ENCODE data around the gene CEACAM19.
"Not testable (repeated sequence)": the region's sequence is repeated elsewhere in the genome, so short reads cannot be mapped to it uniquely, and the experiment has no call there.

The CEACAM19 gene

DNA sequence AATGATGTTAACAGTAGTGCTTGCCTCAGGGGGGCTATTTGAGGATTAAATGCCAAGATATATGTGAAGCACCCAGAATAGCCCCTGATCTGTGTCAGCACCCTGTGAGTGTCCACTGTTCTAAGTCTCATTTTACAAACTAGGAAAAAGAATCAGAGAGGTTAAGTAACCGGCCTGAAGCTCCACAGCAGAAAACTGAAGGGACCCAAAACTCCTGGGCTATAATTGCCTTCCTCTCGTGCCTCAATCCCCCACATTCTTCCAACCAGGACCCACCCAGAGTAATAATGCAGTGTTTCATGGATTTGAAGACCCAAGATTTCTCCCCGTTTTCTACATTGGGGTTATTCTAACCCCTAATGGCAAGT, 25.2 kb upstream of the CEACAM19 start:
- no peak for DNase-seq

DNA sequence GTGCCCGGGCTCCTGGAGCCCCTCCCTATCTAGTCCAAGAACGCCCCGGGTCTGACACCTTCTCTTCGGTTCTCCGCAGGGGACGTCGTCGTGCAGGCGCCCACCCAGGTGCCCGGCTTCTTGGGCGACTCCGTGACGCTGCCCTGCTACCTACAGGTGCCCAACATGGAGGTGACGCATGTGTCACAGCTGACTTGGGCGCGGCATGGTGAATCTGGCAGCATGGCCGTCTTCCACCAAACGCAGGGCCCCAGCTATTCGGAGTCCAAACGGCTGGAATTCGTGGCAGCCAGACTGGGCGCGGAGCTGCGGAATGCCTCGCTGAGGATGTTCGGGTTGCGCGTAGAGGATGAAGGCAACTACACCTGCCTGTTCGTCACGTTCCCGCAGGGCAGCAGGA, 24.1 kb upstream of the CEACAM19 start:
- DNase-seq, result no peak

DNA sequence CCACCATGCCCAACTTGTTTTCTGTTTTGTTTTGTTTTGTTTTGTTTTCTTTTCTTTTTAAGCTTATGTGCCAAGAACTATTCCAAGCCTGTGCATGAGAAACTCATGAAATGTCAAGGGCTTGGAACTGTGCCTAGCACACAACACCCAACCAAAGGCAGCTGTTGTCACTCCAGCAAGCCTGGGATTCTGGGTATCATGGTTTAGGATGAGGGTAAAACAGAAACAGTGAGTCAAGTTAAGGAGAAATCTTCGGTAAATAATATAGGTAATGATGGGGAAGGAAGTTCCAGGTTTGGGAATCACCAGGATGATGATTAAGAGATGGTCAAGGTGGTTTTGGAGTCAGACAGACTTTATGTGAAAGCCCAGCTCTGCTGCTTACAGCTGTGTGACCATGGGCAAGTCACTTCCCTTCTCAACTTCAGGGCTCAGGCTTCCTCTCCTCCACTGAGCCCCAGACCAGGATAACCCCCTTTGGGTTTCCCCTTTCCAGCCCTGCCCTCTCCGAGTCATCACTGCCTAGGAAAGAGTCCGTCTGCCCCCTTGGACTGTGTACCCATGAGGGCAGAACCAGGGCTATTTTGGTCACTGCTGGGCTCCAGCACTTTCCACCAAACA, 22.5 kb upstream of the CEACAM19 start:
- peak; percentile 41 for DNase-seq

DNA sequence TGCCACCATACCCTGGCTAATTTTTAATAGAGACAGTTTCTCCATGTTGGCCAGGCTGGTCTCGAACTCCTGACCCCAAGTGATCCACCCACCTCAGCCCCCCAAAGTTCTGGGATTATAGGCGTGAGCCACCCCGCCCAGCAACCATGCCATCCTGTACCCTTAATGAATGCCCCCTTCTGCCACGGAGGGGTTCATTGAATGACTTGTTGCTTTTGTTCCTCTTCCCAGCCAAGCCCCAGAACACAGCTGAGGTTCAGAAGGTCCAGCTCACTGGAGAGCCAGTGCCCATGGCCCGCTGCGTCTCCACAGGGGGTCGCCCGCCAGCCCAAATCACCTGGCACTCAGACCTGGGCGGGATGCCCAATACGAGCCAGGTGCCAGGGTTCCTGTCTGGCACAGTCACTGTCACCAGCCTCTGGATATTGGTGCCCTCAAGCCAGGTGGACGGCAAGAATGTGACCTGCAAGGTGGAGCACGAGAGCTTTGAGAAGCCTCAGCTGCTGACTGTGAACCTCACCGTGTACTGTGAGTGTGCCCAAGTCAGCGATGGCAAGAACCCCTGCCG, 21.6 kb upstream of the CEACAM19 start:
- no peak for DNase-seq

DNA sequence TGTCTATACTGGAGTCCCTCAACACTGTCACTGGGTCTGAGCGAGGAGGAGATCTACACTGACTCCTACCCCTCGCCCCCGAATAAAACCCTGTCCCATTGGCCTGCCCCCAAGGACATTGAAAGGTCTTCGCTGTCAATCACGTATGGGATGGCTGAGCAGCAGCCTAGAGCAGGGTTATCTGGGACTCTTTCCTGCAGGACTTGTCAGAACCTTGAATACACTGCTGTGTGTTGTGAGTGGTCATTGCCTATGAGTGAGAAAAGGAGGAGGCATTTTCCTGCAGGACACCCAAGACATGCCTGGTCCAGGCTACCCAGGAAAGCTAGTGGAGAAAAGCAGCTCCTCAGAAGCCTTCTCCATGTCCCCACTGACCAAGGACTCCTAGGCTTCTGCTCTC, 17.9 kb upstream of the CEACAM19 start:
- no peak for DNase-seq

DNA sequence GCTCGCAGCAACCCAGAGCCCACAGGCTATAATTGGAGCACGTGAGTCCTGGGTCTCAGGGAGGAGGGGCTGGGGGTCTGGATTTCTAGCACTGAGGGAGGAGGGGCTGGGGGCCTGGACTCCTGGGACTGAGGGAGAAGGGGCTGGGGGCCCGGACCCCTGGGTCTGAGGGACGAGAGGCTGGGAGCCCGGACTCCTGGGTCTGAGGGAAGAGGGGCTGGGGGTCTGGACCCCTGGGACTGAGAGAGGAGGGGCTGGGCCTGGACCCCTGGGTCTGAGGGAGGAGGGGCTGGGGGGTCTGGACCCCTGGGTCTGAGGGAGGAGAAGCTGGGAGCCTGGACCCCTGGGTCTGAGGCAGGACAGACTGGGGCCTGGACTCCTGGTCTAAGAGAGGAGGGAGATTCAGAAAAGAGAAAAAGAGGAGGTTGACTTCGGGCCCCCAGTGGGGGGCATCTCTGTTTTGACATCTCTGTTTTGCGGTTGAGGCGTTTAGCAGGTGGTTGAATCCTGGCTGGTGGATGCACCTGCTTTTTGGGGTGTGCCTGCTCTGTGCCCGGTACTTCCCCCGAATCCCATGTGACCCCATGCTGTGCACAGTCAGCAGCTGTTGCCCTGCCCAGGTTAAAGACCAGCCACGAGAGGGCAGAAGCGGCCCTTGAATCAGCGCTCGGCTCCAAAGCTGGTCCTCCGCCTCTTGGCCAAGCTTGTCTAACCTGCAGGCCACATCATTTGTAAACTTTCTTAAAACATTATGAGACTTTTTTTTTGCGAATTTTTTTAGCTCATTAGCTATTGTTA, 17.1 kb upstream of the CEACAM19 start:
- peak; percentile 50 for DNase-seq

DNA sequence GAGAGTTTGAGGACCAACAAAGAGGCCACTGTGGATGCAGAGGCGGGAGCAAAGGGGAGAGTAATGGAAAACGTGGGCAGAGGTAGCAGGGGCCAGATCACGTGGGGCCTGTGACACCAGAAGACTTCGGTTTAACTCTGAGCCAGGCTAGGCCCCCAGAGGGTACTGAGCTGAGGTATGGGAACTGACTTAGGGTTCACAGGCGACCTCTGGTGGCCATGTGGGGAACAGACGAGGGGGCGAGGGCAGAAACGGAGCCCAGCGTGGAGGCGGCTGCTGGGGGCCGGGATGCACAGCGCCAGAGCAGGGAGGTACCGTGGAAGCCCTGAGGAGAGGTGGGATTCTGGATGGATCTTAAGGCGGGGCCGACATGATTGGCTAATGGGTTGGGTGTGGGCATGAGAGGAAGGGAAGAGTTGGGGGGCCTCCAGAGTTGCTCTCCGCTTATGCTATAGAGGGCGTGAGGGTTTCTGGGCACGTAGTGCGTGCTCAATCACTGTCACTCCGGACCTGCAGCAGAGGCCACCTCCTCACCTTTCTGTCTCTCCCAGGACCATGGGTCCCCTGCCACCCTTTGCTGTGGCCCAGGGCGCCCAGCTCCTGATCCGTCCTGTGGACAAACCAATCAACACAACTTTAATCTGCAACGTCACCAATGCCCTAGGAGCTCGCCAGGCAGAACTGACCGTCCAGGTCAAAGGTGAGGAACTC, 13.9 kb upstream of the CEACAM19 start:
- DNase-seq, result peak; percentile 78

DNA sequence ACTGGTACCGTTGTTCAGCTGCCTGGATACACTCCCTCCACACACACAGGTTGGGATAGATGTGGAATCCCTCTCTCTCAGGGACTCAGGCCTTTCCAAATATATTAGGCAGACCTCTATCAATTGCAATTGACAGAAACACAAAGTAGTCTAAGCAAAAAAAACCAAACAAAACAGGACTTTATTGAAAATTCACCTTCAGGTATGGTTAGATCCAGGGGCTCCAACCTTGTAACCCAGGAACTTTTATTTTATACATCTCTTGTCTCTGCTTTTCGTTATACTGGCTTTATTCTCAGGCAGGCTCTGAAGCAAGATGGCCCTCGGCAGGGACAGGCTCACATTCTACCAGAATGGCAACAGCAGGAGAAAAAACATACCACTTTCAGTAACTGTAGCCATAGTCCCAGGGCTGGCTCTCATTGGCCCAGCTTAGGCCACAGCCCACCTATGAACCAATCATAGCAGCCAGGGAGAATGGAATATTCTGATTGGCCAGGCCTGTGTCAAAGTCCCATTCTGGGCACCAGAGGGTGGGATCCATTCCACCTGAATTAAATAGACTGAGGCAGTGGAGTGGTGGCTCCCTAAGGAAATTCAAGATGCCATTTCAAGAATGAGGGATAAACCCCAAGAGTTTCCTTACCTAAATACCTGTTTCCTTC, 13.1 kb upstream of the CEACAM19 start:
- DNase-seq, result no peak

DNA sequence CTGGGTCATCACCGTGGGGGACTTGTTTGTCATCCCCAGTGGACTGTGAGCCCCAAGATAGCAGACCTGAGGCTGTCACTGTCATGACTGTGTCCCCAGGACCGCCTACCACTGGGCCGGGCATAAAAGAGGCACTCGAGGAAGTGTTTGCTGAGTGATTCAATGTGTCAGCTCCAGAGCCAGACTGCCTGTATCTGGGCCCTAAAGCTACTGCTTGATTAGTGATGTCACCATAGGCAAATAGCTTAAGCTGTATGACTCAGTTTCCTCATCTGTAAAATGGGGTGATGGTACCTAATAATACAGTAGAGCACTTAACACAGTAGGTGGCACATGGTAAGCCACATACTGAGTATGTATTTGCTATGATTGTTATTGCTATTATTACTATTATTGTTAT, 11.2 kb upstream of the CEACAM19 start:
- no peak for DNase-seq

DNA sequence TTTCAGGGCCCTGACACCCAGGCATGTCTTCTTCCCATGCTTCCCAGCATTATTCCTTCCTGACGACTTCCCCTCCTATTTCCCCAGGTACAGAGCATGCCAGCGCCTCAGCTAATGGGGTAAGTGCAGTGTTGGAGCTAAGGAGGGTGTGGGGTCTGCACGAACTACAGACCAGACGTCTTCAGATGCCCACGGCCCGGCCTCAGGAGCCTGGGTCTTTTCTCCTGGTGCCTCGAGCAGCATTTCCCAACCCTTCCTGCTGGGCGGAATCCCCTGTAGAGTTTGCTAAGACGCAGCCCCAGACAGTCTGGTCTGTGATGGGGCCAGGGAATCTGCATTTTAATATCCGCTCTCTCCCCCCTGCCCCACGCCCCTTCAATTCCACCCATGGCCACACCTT, 10.1 kb upstream of the CEACAM19 start:
- no peak for DNase-seq

DNA sequence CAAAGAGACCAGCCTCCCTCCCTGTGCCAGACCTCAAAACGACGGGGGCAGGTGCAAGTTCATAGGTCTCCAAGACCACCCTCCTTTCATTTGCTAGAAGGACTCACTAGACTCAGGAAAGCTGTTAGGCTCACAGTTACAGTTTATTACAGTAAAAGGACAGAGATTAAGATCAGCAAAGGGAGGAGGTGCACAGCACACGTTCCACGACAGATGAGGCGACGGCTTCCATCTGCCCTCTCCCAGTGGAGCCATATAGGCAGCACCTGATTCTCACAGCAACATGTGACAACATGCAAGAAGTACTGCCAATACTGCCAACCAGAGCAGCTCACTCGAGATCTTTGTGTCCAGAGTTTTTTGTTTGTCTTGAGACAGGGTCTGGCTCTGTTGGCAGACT, 9.4 kb upstream of the CEACAM19 start:
- no peak for DNase-seq

DNA sequence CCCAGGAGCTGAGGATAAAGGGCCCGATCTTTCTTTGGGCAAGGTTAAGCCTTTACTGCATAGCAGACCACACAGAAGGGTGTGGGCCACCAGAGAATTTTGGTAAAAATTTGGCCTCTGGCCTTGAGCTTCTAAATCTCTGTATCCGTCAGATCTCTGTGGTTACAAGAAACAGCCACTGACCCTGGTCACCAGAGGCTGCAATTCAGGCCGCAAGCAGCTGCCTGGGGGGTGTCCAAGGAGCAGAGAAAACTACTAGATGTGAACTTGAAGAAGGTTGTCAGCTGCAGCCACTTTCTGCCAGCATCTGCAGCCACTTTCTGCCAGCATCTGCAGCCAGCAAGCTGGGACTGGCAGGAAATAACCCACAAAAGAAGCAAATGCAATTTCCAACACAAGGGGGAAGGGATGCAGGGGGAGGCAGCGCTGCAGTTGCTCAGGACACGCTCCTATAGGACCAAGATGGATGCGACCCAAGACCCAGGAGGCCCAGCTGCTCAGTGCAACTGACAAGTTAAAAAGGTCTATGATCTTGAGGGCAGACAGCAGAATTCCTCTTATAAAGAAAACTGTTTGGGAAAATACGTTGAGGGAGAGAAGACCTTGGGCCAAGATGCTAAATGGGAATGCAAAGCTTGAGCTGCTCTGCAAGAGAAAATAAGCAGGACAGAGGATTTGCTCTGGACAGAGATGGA, 8.4 kb upstream of the CEACAM19 start:
- peak; percentile 50 for DNase-seq

DNA sequence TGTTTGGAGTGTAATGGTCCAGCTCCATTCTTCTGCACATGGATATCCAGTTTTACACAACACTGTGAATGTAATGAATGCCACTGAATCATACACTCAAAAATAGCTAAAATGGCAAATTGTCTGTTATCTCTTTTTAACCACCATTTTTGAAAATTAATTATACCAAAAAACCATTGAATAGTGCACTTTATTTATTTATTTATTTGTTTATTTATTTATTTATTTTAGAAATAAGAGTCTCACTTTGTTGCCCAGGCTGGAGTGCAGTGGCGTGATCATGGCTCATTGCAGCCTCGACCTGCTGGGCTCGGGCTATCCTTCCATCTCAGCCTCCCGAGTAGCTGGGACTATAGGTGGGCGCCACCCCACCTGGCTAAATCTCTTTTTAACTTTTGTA, 7.3 kb upstream of the CEACAM19 start:
- DNase-seq, result no peak

DNA sequence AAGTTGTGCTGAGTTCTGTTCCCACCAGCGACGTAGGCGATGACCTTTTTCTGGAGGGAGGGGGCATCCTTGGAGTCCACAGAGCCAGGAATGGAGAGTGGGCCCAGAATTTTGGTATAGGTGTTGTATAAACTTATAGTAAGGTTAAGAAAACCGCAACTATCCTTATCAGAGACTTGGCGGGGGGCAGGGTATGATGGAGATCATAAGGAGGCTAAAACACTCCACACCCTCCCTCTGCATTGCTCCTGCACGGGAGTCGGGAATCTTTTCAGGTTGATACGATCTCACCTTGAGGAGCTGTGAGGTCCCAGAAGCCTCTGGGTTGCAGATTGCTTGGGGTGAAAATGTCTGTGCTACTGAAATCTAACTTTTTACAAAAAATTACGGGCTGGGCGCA, 6.3 kb upstream of the CEACAM19 start:
- DNase-seq, result no peak

DNA sequence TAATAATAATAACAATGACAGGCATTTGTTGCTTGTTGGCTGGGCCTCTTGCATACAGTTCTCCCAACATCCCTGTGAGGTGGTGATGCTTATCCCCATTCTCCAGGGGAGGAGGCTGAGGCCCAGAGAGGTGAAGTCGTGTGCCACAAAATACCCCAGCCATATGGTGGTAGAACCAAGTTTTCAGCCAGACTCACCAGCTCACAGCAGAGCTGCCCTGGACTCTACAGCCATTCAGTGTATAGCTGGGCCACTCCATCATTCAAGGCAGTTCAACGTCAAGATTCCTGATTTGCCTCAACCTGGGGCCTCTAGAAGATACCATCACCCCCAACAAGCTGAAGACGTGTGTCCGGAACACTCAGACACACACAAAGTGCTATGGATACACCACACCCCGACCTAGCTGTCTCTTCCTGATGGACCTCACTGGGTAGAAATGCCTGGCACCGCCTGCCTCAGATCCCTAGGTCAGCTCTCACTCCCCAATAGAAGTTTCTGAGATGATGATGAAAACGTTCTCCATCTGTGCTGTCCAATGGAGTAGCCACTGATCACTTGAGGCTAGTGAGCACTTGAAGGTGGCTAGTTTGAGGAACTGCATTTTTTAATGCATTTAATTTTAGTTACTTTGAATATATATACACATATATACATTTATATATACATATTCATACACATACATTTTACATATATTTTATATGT, 4.3 kb upstream of the CEACAM19 start:
- DNase-seq, result no peak

DNA sequence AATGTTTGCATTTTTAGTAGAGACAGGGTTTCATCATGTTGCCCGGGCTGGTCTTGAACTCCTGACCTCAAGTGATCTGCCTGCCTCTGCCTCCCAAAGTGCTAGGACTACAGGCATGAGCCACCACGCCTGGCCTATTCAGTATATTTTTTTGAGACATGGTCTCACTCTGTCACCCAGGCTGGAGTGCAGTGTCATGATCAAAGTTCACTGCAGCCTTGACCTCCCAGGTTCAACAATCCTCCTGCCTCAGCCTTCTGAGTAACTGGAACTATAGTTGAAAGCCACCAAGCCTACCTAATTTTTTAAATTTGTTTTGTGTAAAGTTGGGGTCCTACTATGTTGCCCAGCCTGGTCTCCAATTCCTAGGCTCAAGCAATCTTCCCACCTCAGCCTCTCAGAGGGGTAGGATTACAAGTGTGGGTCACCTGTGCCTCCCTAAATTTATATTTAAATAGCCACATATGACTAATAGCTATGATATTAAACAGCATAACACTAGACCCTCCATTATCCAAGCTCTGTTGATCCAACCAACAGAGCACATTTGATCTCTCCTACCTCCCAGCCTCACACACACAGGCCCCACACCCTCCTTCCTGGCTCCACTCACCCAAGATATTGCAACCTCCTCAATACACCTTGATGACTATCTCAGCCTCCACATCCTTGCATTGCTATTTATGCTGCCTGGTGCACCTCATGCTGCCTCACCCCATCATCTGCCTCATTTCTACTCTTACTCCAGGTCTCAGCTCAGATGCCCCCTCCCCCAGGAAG, 2.1 kb upstream of the CEACAM19 start:
- no peak for DNase-seq

DNA sequence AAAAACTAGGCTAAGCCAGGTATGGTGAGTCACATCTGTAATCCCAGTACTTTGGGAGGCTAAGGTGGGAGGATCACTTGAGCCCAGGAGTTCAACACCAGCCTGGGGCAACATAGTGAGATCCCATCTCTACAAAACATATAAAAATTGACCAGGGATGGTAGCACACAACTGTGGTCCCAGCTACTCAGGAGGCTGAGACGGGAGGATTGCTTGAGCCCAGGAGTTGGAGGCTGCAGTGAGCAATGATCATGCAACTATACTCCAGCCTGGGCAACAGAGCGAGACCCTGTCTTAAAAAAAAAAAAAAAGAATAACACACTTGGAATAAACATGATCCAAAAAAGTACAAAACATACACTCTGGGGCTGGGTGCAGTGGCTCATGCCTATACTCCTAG, 1.3 kb upstream of the CEACAM19 start:
- DNase-seq, result not testable (repeated sequence)

DNA sequence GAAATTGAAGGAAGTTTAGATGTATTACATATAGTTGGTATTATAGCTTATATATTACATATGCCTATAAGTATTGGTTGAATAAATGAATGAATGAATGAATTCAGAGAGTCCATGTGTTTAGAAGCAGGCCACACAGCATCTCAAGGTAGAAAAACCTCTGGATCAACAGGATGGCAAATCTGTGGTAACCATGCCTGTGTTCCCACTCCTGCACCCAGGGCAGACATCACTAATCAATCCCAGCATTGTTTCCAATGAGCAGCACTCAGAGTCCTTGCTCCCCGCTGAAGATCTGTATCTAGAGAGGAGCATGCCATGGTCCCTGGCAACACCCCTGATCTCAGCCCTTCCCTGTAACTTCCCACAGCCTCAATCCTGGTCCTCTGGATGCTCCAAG, 944 bp downstream of the CEACAM19 start:
- no peak for DNase-seq

DNA sequence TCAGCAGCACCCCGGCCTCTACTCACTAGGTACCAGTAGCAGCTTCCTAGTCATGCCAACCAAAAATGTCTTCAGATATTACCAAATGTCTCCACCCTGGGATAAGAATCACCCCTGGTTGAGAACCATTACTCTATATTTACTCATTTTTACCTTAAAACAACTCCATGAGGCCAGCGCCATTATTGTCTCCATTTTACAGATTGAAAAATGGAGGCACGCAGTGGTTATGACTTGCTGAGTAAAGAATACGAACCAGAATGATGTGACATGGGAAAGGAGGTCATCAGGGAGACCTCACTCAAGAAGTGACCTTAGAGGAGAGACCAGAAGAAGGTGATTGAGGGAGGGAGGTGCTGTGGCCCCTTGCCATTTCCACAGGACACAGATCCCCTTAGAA, 2.2 kb downstream of the CEACAM19 start:
- DNase-seq, result no peak

DNA sequence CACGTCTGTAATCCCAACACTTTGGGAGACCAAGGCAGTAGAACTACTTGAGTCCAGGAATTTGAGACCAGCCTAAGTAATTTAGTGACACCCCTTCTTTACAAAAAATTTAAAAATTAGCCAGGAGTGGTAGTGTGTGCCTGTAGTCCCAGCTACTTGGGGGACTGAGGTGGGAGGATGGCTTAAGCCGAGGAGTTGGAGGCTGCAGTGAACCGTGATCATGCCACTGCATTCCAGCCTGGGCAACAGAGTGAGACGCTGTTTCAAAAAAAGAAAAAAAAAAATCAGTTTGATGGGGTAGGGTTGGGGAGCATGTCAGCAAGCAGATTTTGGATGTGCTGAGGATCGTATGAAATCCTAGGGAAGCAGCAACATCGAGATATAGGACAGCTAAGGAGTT, 4.2 kb downstream of the CEACAM19 start:
- no peak for DNase-seq
